Esophagus muscularis mucosa (tissue), 4 donors: ENCODE data around the gene FAM216B.

Source experiments
- EP300 ChIP-seq: sonication (generic); formaldehyde crosslinking; IDR thresholded peaks from one replicate; pipeline ENCODE4 v1.6.1; 2017; ENCODE audit warnings: antibody characterized with exemption
- POLR2A ChIP-seq: fragments of 450-650 bp; IDR thresholded peaks from one replicate; pipeline ENCODE4 v1.6.1; 2017; ENCODE audit warnings: antibody characterized with exemption, moderate library complexity, mild to moderate bottlenecking, low read depth
- POLR2AphosphoS5 ChIP-seq, 2 donors: sonication (generic); formaldehyde crosslinking; IDR thresholded peaks; one replicate each; pipeline ENCODE4 v1.6.1; 2017; ENCODE audit warnings: antibody characterized with exemption in 2 of 2
- TF ChIP-seq, protein P1 (sequence below), 3 experiments: fragments of 200-600 bp in 2 of 3; fragments of 450-650 bp in 1 of 3; sonication (generic) in 2 of 3; IDR thresholded peaks; one replicate each; pipeline ENCODE4 v1.5.1; 2017 to 2019; ENCODE audit warnings: antibody characterized with exemption in 3 of 3, mild to moderate bottlenecking in 2 of 3, moderate library complexity in 1 of 3

DNA sequence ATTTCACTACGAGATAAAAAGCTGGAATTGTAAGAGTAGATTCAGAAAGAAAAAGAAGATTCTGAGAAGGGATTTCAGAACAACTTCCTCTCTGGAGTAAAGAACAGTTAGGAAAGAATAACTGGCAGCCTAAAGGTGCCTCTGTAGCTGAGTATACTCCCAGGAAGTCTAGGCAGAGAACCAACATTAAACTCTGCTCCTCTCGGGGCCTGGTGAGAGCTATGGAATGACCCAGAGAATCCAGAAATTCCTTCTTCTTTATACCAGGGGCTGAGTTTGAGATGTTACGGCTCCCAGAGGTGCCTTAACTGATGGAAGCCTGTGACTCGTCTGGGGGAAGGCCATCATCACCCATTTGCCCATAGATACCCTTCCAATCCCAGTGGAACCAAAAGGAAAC, 39.1 kb downstream of the FAM216B start:
- TF ChIP-seq, protein P1, sequence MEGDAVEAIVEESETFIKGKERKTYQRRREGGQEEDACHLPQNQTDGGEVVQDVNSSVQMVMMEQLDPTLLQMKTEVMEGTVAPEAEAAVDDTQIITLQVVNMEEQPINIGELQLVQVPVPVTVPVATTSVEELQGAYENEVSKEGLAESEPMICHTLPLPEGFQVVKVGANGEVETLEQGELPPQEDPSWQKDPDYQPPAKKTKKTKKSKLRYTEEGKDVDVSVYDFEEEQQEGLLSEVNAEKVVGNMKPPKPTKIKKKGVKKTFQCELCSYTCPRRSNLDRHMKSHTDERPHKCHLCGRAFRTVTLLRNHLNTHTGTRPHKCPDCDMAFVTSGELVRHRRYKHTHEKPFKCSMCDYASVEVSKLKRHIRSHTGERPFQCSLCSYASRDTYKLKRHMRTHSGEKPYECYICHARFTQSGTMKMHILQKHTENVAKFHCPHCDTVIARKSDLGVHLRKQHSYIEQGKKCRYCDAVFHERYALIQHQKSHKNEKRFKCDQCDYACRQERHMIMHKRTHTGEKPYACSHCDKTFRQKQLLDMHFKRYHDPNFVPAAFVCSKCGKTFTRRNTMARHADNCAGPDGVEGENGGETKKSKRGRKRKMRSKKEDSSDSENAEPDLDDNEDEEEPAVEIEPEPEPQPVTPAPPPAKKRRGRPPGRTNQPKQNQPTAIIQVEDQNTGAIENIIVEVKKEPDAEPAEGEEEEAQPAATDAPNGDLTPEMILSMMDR (IDR thresholded peaks at IDR 0.05), result no peak
- TF ChIP-seq POLR2AphosphoS5 (IDR thresholded peaks at IDR 0.05) (no peak), POLR2A (no peak), EP300 (no peak)
